Cardiac fibroblast (primary cell): Measurements from ENCODE around the gene DDC.
A peak's percentile ranks its signal among the peaks of the same experiment; 100 is the strongest.
"Not testable (repeated sequence)": the region's sequence is repeated elsewhere in the genome, so short reads cannot be mapped to it uniquely, and the experiment has no call there.

Experiments
- DNase-seq, 2 donors: peaks; one replicate each; pipeline versions ENCODE4 v3.0.0 to v3.0.0-alpha.2; 2010; ENCODE audit warnings: low read depth in 2 of 2
- H3K4me3 ChIP-seq, 2 donors: replicated peaks in 1 of 2; 1 replicate in 1 of 2; 2 replicates in 1 of 2; pipeline ENCODE4 v1.5.1; 2011; ENCODE audit warnings: low read depth in 2 of 2, low read length in 2 of 2, mild to moderate bottlenecking in 2 of 2, moderate library complexity in 1 of 2
- TF ChIP-seq, protein P1 (sequence below): IDR thresholded peaks from one replicate; pipeline ENCODE4 v1.5.1; 2011; ENCODE audit warnings: low read depth, mild to moderate bottlenecking, low read length, inconsistent platforms

The DDC gene

DNA sequence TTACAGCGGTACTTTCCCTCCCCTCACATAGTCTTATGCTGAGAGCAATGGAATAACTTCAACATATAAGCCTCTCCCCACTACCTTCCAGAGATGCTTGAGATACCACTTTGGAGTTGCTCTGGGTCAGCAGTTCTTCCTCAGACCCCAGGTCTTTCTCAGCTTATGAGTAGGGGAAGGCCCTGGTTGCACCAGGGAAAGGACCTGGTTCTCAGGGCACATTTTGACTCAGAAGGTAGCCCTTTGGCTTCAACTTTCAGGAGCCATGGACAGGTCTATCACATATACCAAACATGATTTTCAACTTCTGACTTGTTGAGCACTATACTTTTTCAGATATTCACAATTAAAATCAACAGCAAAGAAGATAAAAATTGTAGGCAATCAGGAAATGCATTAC lies 103.5 kb downstream of the DDC start:
- TF ChIP-seq, protein P1, sequence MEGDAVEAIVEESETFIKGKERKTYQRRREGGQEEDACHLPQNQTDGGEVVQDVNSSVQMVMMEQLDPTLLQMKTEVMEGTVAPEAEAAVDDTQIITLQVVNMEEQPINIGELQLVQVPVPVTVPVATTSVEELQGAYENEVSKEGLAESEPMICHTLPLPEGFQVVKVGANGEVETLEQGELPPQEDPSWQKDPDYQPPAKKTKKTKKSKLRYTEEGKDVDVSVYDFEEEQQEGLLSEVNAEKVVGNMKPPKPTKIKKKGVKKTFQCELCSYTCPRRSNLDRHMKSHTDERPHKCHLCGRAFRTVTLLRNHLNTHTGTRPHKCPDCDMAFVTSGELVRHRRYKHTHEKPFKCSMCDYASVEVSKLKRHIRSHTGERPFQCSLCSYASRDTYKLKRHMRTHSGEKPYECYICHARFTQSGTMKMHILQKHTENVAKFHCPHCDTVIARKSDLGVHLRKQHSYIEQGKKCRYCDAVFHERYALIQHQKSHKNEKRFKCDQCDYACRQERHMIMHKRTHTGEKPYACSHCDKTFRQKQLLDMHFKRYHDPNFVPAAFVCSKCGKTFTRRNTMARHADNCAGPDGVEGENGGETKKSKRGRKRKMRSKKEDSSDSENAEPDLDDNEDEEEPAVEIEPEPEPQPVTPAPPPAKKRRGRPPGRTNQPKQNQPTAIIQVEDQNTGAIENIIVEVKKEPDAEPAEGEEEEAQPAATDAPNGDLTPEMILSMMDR = no peak
- DNase-seq = no peak
- H3K4me3 ChIP-seq = no peak overlapping the region

DNA sequence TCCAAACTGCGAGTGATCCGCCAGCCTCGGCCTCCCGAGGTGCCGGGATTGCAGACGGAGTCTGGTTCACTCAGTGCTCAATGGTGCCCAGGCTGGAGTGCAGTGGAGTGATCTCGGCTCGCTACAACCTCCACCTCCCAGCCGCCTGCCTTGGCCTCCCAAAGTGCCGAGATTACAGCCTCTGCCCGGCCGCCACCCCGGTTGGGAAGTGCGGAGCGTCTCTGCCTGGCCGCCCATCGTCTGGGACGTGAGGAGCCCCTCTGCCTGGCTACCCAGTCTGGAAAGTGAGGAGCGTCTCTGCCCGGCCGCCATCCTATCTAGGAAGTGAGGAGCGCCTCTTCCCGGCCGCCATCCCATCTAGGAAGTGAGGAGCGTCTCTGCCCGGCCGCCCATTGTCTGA lies 106.0 kb downstream of the DDC start:
- H3K4me3 ChIP-seq, DNase-seq: not testable (repeated sequence)

DNA sequence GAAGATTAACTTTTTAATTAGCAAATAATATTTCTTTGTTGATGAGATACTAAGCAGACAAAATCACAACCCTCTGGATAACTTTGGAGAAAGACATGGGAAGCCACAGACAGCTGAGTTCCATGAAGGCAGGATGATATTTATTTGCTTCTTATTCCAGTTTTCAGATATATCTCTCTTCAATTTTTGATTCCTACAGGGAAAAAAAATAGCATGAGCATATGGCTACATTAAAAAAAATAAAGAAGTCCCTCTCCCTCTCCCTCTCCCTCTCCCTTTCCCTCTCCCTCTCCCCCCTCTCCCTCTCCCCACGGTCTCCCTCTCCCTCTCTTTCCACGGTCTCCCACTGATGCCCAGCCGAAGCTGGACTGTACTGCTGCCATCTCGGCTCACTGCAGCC lies 106.6 kb downstream of the DDC start:
- H3K4me3 ChIP-seq, DNase-seq: not testable (repeated sequence)

DNA sequence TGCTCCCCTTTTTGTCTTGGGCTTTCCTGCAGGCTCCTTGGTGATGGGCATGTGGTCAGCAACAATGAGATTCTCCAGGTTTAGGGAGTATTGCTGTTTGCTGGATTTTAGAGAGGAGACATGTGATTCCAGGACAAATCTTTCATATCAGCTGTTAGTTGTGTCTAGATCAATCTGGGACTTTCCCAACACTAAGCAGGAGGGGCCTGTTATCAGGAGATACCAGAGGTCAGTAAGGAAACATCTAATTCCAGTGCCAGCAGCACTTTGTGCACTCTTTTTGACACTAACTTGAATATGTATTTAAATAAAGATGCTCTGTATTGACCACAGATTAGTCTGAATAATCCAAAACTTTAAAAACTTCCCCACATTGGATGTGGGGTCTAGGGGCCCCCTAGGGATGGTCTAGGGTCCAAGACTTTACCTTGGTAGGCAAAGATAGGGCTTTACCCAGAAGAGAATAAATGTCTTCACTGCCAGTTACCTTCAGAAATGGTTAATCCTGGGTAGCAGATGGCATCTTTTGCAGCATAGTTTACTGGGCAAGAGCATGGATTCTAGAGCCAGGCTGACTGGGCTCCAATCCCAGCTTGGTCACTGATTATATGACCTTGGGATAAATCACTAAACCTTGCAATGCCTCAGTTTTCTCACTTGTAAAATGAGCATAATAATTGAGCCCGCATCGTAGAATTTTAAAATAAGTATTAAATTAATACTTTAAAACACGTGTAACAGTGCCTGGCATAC lies 108.7 kb downstream of the DDC start:
- no peak for DNase-seq
- TF ChIP-seq, protein P1 = no peak
- no peak overlapping the region for H3K4me3 ChIP-seq

DNA sequence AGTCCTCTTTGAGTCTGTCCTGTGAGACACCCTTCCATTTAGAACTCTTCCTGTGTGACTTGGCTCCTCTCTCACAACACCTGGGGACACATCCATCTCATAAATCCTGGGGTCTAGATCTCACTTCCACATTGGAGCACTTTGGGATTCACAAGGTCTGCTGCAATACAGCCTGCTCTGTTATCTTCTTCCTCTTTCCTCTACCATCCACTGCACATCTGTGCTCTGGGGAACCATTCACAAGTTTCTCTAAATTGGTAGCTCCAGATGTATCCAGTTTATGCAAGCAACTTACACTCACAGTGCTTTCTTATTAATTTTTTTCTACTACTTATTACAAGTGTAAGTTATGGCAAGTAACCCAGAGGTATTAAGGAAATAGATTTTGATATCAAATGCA lies 109.5 kb downstream of the DDC start:
- TF ChIP-seq, protein P1 = no peak
- H3K4me3 ChIP-seq = no peak overlapping the region
- no peak for DNase-seq

DNA sequence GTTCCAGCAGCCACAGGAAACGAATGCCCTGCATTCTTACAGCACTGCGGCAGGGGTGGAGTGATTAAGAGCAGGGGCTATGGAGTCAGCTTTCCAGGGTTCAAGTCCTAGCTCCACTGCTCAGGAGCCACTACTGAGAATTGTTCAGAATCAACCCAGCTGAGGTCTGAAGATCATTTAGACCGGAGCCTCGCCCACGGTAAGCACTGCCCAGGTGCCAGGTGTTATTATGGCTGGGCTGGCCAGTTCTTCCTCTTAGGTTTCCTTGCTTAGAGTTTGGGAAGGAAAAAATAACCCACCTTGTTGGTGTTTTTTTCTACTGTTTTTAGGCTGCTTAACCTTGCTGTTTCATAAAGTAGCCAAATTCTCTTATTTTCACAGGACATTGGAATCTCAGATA lies 110.2 kb downstream of the DDC start:
- no peak overlapping the region for H3K4me3 ChIP-seq
- no peak for DNase-seq
- TF ChIP-seq, protein P1 = no peak

DNA sequence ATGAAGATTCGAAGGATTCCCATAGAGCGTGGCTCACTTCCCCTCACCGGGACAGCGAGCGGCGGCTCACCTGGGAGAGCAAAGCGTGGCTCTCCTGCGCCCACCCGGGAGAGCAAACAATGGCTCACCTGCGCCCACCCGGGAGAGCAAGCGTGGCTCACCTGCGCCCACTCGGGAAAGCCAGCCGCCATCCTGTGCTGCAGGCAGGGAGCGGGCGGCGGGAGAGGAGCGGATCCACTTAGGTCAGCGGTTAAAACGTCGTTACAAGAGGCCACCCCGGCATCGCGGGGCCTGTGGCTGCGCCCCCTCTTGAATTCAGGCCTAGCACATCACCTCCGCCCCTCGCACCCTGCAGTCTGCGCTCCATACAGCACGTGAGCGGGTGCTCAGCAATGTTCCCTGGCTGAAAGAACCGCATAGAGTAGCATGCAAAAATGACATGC lies 114.6 kb downstream of the DDC start:
- TF ChIP-seq, protein P1 = no peak
- no peak for DNase-seq
- H3K4me3 ChIP-seq = peak overlapping the region; percentile 89 to 97
